ENCODE measurements around the gene TLR9.
A peak's percentile ranks its signal among the peaks of the same experiment; 100 is the strongest.

TLR9 gene

DNA sequence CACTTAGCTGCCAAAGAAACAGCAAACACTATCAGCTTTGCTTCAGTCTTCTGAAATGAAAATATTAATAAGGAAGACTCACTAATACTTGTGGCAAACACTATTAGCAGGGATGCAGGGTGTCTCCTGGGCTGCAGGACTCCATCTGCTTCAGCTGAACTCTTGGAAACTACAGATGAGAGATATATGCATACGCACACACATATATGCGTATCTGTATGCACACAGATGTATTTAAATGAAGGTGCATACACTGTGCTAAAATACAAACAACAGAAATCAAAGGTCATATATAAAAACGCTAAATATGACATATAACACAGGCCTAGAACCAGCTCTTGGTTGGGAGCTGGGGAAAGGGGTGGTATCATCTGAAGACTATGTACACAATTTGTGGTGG lies 30.7 kb upstream of the TLR9 start:
- no peak for TF ChIP-seq POLR2A (IDR thresholded peaks at IDR 0.05; ENCODE audit: low read depth, low read length)
- FAIRE-seq: no peak
- no peak for DNase-seq (ENCODE audit: insufficient read length, low spot score)

DNA sequence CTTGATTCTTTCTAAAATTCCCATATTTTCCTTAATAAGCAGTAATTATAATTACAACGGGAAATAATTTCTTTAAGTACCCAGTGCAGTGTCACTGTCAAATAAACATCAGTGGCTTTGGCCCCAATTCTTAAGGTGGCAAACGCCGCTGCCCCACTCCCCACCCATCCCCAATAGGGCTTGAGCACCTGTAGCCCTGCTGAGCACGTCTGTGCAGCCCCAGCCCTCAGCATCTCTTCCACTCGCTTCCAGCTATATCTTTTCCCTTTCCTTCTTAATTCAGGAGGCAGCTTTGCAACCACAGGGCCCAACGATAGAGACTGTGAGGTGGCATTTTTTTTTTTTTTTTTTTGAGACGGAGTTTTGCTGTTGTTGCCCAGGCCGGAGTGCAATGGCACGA lies 29.2 kb upstream of the TLR9 start:
- FAIRE-seq: no peak
- TF ChIP-seq POLR2A (IDR thresholded peaks at IDR 0.05; ENCODE audit: low read depth, low read length): no peak
- no peak for DNase-seq (ENCODE audit: insufficient read length, low spot score)

DNA sequence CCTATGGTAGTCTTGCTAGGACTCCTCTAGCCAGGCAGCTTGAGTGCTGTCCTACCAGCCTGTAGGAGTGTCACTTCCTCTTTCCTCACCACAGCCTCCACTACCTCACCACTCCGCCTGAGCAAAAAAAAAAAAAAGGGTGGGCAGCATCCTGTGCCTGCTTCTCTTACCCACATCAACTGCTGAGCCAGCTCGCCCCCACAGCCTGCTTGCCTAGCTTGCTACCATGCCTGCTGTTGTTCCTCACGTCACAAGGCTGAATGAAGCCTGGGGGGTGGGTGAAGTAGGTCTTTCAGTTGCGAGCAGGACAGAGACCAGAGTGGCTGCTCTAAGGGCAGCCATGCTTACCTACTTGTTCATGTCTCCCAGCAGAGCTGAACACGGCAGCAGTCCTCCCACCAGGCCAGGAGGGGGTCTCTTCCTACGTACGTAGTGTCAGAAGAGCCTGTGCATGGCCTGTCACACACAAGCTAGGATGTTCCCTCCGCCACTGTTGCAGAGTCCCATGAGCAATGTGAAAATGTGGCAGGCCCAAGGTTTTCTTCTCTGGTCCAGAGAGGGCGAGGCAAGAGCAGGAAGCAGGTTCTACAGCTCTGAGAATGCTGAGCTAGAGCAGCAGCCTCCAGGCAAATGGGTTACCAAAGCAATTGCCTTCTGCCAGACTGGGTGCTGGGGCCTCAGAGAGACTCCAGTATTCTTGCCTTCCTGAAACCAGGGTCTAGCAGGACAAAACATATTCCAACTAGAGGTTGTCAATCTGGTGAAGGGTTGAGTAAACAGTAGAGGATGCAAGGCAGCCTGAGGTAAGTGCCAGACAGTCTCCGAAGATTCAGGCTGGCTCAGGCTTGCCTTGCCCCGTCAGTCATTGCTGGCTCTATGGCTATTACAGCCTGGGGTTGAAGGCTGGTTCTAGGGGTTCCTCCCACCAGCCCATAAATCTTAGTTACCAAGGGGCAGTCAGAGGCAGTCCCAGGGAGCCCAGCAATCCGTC lies 28.2 kb upstream of the TLR9 start:
- no peak for FAIRE-seq
- DNase-seq (ENCODE audit: insufficient read length, low spot score): no peak
- no peak for TF ChIP-seq POLR2A (IDR thresholded peaks at IDR 0.05; ENCODE audit: low read depth, low read length)

DNA sequence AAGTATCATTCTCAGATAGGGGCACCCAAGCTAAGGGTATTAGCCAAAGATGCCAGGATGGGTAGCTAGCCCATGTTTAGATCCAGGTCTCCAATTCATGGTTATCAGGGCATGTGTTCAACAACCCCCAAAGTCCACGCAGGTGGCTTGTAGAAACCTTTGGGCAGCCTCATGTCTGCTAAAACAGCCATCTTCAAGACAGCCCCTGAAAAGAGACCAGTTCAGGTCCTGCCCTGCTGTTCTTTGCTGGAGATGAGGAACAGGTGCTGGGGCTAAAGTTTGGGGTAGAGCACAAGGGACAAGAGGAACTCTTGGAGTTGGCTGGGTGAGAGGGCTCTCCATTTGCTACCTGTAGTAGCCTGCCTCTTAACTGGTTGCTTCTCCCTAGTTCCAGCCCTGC lies 24.7 kb upstream of the TLR9 start:
- FAIRE-seq (no peak), DNase-seq (ENCODE audit: insufficient read length, low spot score) (no peak)
- no peak for TF ChIP-seq POLR2A (IDR thresholded peaks at IDR 0.05; ENCODE audit: low read depth, low read length)

DNA sequence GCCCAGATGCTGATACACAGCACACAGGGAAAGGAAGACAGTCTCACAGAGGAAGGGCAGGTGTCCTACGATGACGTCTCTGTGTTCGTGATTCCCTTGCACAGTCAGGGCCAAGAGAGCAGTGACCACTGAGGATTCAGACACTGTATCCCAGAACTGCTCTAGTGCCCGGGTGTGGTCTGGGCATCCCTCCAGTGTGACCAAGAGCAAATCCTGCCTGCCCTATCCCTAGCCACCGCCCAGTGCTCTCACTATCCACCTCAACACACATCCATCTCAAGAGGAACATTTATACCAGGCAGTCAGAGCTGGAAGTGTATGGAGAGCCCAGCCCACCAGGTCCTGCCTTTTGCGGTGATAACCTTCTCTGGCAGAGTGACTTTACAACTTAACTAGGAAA lies 24.2 kb upstream of the TLR9 start:
- FAIRE-seq (no peak), DNase-seq (ENCODE audit: insufficient read length, low spot score) (no peak)
- no peak for TF ChIP-seq POLR2A (IDR thresholded peaks at IDR 0.05; ENCODE audit: low read depth, low read length)

DNA sequence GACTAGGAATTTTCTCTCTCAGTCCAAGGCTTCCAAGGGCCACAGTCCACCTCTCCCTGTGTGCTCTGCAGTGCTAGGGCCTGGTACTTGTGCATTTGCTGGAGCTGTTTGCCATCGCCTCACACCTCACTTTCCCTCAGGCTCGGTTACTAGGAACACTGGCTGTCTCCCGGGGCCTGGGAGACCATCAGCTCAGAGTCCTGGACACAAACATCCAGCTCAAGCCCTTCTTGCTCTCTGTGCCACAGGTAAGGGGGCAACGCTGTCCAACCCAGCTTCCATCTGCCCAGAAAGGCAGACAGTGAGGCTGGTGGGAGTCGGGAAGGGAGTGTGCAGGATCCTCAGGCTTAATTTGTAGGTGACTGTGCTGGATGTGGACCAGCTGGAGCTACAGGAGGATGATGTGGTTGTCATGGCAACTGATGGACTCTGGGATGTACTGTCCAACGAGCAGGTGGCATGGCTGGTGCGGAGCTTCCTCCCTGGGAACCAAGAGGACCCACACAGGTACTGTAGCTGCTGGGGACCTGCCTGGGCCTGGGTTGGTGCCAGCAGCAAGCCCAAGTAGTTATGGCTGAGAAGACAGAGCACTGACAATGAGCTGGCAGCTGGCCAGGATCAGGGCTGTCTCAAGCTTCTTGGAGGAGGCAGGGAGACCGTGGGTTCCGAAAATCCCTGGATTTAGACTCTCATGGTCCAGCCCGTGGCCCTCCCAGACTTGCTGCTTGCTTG lies 23.5 kb upstream of the TLR9 start:
- no peak for TF ChIP-seq POLR2A (IDR thresholded peaks at IDR 0.05; ENCODE audit: low read depth, low read length)
- FAIRE-seq: no peak
- no peak for DNase-seq (ENCODE audit: insufficient read length, low spot score)

DNA sequence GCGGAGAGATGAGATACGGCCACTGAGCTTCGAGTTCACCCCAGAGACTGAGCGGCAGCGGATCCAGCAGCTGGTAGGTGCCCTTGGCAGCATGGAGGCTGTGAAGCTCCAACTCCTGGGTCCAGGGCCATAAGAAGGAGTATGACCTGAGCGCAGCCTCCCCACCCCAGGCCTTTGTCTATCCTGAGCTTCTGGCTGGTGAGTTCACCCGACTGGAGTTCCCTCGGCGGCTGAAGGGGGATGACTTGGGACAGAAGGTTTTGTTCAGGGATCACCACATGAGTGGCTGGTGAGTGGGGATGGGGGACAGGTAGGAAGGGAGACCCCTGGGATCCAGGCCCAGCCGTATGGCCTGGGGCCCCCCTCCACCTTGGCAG lies 22.7 kb upstream of the TLR9 start:
- FAIRE-seq: no peak
- no peak for DNase-seq (ENCODE audit: insufficient read length, low spot score)
- TF ChIP-seq POLR2A (IDR thresholded peaks at IDR 0.05; ENCODE audit: low read depth, low read length): no peak

DNA sequence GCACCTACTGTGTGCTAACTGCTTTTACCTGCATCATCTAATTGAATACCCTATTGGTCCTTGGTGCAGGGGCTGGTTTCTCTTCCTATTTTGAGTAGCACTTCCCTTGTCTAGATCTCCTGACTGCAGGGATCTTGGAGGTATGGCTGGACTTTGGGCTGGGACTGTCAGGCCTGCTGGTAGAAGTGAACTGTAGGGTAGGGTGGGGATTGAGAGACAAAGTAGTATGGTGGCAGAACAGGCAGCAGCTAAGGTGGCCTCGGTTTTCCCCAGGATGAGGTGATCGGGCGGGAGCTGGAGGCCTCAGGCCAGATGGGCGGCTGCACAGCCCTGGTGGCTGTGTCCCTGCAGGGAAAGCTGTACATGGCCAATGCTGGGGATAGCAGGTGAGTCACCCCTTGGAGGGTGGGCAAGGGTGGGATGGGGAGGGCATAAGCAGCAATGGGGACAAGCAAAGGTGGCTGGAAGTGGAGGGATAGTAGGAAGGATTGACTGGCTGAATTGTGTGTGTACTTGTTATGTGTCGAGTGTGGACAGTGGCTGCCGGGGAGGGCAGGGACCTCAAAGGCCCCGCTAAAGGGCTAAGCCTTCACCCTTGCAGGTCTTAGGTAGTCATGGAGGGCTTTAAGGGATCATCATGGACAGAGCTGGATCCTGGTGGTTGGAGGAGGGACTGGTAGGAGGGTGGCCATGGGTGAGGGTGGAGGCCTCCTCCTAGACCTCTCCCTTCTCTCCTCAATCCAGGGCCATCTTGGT lies 22.1 kb upstream of the TLR9 start:
- TF ChIP-seq POLR2A (IDR thresholded peaks at IDR 0.05; ENCODE audit: low read depth, low read length): no peak
- DNase-seq (ENCODE audit: insufficient read length, low spot score): no peak
- FAIRE-seq: no peak

DNA sequence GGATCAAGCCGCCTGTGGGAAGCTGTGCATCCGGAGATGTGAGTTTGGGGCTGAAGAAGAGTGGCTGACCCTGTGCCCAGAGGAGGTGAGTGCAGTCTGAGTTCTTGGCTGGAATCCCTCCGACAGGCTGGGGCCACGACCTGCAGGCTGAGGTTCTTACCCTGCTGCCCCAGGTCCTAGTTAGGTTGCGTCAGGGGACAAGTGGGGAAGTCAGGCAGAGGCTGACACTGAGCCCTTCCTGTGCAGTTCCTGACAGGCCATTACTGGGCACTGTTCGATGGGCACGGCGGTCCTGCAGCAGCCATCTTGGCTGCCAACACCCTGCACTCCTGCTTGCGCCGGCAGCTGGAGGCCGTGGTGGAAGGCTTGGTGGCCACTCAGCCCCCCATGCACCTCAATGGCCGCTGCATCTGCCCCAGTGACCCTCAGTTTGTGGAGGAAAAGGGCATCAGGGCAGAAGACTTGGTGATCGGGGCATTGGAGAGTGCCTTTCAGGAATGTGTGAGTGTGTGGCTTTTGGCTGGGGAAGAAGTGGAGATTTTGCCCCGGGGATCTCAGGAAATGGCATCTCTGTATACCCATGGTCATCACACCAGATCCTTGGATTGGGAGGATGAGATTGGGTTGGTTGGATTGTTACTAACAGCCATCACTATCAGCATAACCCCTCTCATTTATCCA lies 21.4 kb upstream of the TLR9 start:
- FAIRE-seq: no peak
- DNase-seq (ENCODE audit: insufficient read length, low spot score): no peak
- TF ChIP-seq POLR2A (IDR thresholded peaks at IDR 0.05; ENCODE audit: low read depth, low read length): no peak

DNA sequence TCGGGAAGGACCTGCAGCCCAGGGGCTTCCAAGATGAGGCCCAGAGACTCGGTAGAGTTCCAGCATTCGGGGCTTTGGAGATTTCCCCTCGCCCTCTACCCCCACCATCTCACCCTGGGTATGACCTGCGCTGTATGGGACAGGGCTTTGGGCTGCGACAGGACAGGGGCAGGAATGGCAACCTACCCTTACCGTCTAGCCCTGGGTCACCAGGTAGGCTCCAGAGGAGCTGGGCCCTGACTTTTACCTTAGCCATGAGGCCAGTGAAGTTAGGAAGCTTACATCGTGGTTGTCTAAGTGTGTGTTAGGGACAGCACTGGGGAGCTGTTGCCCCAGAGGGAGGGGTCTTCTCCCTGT lies 20.8 kb upstream of the TLR9 start:
- FAIRE-seq: no peak
- TF ChIP-seq POLR2A (IDR thresholded peaks at IDR 0.05; ENCODE audit: low read depth, low read length): no peak

DNA sequence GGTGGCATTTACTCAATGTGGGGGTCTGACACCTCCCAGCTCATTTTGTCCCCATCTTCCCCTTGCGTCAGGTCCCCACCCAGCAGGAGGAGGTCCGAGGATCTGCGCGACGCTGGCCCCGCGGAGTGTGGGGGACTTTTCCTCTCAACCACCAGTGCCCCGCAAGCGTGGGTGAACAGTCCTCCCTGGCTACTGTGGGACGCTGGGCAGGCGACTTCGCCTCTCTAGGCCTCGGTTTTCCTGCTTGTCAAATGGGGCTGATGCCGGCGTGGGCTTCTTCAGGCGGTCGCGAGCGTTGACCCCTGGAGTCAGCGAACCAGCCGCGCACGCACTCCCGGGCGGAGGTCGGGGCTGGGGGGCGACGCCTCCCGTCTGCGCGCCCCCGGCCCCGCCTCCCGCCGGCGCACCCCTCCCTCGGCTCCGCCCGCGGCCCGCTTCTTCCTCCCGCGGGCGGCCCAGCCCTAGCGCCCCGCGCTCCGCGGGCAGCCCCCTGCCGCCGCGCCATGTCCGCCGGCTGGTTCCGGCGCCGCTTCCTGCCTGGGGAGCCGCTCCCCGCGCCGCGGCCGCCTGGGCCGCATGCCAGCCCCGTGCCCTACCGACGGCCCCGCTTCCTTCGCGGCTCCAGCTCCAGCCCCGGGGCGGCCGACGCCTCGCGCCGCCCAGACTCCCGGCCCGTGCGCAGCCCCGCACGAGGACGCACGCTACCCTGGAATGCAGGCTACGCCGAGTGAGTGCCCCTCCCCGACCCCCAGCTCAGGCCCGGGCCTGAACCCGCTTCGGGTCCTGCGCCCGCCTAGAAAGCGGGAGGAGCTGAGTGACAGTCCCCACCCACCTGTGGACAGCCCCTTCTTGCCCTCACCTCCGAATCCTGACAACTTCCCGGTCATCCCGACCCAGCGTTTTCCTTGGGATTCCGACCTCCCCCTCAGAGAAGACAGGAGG lies 20.1 kb upstream of the TLR9 start, which contains the start of gene PPM1M:
Gene PPM1M, plus strand, starts transcription at position 438 of the 942 bp plus-strand sequence. Its CDS starts 66 bp downstream, at position 504.
- FAIRE-seq (no peak), DNase-seq (ENCODE audit: insufficient read length, low spot score) (no peak)
- 0 out of 2 replicates have a peak, but pooled peaks have one; percentile 32 for TF ChIP-seq POLR2A (IDR thresholded peaks at IDR 0.05; ENCODE audit: low read depth, low read length)

More for the DNA sequence above, 20.8 kb upstream of the TLR9 start:
- no peak for DNase-seq (ENCODE audit: insufficient read length, low spot score)

All from H54 (cell line).